Activated T-cell treated with anti-CD3 and anti-CD28 coated beads for 48 hours (primary cell): ENCODE data around the gene GPLD1.

Experiments used
- DNase-seq: peaks from one replicate; pipeline ENCODE4 v3.0.0-alpha.2; 2020; ENCODE audit warnings: low read depth

GPLD1 gene

DNA sequence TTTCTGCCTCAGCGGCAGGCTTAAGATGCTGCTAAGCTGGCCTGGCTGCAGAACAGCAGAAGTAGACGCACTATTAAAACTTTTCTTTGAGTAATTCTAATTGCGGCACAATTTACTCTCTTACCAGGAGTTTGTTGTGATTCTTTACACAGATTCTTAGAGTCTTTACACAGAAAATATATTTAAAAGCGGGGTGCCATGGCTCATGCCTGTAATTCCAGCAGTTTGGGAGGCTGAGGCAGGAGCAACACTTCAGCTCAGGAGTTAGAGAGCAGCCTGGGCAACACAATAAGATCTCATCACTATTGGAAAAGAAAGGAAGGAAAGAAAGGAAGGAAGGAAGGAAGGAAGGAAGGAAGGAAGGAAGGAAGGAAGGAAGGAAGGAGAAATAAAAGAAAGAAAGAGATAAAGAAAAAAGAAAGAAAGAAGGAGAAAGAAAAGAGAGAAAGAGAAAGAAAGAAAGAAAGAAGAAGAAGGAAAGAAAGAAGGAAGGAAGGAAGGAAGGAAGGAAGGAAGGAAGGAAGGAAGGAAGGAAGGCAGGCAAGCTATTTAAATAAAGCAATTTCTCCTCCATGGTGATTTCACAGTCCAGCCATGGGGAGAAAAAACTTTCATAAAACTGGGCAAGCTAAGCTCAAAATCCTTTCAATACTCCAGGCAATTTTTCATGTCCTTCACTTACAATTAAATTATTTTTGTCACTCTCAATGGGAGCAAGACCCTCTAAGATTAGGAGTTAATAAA lies 107.7 kb downstream of the GPLD1 start:
- DNase-seq: no peak

- DNase-seq: no peak
These were observed 110.8 kb downstream of the GPLD1 start for GRCh38 chr6:24378473-24379097.
